ENCODE measurements around the gene TET3. TPM values are rescaled to one million over a fixed set of nuclear protein-coding genes. Genes with fewer than 3 reads are reported as not detected.

Gene TET3
- total and polyA plus RNA-seq, 2 of the 8 experiments (the other 6 are each of a cell fraction or from before 2014, with no cell fraction given), result 4.5 to 21.1 TPM

DNA sequence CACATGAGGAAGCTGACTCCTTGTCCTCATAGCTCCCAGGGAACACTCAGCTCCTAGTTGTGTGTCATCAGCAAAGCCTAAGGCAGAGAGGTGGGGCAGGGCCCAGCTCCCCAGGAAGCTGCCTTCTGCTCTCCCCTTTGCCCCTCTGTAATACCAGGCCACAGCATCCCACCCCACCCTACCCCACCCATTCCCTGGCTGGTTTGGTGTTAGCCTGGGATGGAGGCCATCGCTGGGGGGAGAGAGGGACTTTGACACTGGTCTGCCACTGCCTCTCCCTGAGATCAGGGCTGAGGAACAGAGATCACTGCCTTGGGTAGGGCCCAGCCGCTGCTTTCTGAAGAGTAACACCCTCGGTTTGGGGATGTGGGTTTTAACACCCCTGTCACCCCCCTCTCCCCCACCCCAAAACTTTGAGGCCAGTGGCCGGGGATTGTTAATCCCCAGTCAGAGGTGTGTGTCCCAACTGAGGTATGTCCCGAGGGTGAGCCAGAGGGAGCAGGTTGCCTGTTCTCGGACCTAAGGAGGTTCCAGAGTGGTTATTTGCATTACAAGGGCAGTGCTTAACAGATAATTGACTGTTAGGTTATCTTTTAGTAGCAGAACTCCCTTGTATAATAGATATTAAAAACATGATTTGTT lies 41.4 kb downstream of the TET3 start (continued):
- TF ChIP-seq, protein P1, sequence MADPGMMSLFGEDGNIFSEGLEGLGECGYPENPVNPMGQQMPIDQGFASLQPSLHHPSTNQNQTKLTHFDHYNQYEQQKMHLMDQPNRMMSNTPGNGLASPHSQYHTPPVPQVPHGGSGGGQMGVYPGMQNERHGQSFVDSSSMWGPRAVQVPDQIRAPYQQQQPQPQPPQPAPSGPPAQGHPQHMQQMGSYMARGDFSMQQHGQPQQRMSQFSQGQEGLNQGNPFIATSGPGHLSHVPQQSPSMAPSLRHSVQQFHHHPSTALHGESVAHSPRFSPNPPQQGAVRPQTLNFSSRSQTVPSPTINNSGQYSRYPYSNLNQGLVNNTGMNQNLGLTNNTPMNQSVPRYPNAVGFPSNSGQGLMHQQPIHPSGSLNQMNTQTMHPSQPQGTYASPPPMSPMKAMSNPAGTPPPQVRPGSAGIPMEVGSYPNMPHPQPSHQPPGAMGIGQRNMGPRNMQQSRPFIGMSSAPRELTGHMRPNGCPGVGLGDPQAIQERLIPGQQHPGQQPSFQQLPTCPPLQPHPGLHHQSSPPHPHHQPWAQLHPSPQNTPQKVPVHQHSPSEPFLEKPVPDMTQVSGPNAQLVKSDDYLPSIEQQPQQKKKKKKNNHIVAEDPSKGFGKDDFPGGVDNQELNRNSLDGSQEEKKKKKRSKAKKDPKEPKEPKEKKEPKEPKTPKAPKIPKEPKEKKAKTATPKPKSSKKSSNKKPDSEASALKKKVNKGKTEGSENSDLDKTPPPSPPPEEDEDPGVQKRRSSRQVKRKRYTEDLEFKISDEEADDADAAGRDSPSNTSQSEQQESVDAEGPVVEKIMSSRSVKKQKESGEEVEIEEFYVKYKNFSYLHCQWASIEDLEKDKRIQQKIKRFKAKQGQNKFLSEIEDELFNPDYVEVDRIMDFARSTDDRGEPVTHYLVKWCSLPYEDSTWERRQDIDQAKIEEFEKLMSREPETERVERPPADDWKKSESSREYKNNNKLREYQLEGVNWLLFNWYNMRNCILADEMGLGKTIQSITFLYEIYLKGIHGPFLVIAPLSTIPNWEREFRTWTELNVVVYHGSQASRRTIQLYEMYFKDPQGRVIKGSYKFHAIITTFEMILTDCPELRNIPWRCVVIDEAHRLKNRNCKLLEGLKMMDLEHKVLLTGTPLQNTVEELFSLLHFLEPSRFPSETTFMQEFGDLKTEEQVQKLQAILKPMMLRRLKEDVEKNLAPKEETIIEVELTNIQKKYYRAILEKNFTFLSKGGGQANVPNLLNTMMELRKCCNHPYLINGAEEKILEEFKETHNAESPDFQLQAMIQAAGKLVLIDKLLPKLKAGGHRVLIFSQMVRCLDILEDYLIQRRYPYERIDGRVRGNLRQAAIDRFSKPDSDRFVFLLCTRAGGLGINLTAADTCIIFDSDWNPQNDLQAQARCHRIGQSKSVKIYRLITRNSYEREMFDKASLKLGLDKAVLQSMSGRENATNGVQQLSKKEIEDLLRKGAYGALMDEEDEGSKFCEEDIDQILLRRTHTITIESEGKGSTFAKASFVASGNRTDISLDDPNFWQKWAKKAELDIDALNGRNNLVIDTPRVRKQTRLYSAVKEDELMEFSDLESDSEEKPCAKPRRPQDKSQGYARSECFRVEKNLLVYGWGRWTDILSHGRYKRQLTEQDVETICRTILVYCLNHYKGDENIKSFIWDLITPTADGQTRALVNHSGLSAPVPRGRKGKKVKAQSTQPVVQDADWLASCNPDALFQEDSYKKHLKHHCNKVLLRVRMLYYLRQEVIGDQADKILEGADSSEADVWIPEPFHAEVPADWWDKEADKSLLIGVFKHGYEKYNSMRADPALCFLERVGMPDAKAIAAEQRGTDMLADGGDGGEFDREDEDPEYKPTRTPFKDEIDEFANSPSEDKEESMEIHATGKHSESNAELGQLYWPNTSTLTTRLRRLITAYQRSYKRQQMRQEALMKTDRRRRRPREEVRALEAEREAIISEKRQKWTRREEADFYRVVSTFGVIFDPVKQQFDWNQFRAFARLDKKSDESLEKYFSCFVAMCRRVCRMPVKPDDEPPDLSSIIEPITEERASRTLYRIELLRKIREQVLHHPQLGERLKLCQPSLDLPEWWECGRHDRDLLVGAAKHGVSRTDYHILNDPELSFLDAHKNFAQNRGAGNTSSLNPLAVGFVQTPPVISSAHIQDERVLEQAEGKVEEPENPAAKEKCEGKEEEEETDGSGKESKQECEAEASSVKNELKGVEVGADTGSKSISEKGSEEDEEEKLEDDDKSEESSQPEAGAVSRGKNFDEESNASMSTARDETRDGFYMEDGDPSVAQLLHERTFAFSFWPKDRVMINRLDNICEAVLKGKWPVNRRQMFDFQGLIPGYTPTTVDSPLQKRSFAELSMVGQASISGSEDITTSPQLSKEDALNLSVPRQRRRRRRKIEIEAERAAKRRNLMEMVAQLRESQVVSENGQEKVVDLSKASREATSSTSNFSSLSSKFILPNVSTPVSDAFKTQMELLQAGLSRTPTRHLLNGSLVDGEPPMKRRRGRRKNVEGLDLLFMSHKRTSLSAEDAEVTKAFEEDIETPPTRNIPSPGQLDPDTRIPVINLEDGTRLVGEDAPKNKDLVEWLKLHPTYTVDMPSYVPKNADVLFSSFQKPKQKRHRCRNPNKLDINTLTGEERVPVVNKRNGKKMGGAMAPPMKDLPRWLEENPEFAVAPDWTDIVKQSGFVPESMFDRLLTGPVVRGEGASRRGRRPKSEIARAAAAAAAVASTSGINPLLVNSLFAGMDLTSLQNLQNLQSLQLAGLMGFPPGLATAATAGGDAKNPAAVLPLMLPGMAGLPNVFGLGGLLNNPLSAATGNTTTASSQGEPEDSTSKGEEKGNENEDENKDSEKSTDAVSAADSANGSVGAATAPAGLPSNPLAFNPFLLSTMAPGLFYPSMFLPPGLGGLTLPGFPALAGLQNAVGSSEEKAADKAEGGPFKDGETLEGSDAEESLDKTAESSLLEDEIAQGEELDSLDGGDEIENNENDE (IDR thresholded peaks at IDR 0.05; ENCODE audit: insufficient replicate concordance, low read length), result peak; percentile 60
- no peak for TF ChIP-seq KDM4A (IDR thresholded peaks at IDR 0.05; ENCODE audit: low read depth, low read length, severe bottlenecking)
- no peak for TF ChIP-seq SP4 (IDR thresholded peaks at IDR 0.05; ENCODE audit: low read length)
- peak; percentile 72 for TF ChIP-seq NANOG (IDR thresholded peaks at IDR 0.05; ENCODE audit: insufficient read depth, low read depth, low read length, poor library complexity, severe bottlenecking)

Measured in H1 (cell line).